Spinal cord (tissue), 10 donors: Measurements from ENCODE around the gene STX8. TPM values are rescaled to one million over a fixed set of nuclear protein-coding genes. Genes with fewer than 3 reads are reported as not detected.

ENCODE experiments used
- DNase-seq, 6 donors: peaks; one replicate each; pipeline versions ENCODE4 v3.0.0 to v3.0.0-alpha.2; 2013 to 2015; ENCODE audit warnings: low spot score in 6 of 6, low read depth in 4 of 6
- H3K27ac ChIP-seq: one replicate; pipeline ENCODE4 v1.5.1; 2013; ENCODE audit warnings: low read depth, low read length, control low read depth
- H3K27me3 ChIP-seq: one replicate; pipeline ENCODE4 v1.6.1; 2013; ENCODE audit warnings: low read length; ENCODE audit not compliant: control insufficient read depth, insufficient read depth
- H3K36me3 ChIP-seq: one replicate; pipeline ENCODE4 v1.6.1; 2013; ENCODE audit warnings: low read length; ENCODE audit not compliant: control insufficient read depth, insufficient read depth
- H3K4me1 ChIP-seq: one replicate; pipeline ENCODE4 v1.6.1; 2013; ENCODE audit warnings: low read length; ENCODE audit not compliant: control insufficient read depth, insufficient read depth
- H3K4me3 ChIP-seq: one replicate; pipeline ENCODE4 v1.5.1; 2013; ENCODE audit warnings: low read depth, low read length, control low read depth
- H3K9me3 ChIP-seq: one replicate; pipeline ENCODE4 v1.6.1; 2013; ENCODE audit warnings: low read length; ENCODE audit not compliant: control insufficient read depth, insufficient read depth
- WGBS: methylation state at CpG from one replicate; pipeline ENCODE4 v1.1.5; 2013; ENCODE audit warnings: missing lambda C conversion rate; ENCODE audit not compliant: insufficient coverage; 5-methylcytosine and 5-hydroxymethylcytosine counted together
- polyA plus RNA-seq, 2 donors: library from polyadenylated mRNA; unstranded; fragments of 120-200 nt; gene quantifications; one replicate each; pipeline ENCODE4 v1.2.1, GENCODE V29; 2013; ENCODE audit not compliant: insufficient read length in 2 of 2
- total RNA-seq, 2 donors: library from RNA; depleted of rRNA in 1 of 2; stranded (reverse); fragments of 120-200 nt in 1 of 2; fragments of >200 nt in 1 of 2; gene quantifications; one replicate each; pipeline versions ENCODE4 v1.2.3 to v1.2.4, GENCODE V29; 2013 to 2014
- donor health status: healthy.

The STX8 gene
- total and polyA plus RNA-seq, 4 donors, result 55.5 to 89.2 (median 63.2) TPM

DNA sequence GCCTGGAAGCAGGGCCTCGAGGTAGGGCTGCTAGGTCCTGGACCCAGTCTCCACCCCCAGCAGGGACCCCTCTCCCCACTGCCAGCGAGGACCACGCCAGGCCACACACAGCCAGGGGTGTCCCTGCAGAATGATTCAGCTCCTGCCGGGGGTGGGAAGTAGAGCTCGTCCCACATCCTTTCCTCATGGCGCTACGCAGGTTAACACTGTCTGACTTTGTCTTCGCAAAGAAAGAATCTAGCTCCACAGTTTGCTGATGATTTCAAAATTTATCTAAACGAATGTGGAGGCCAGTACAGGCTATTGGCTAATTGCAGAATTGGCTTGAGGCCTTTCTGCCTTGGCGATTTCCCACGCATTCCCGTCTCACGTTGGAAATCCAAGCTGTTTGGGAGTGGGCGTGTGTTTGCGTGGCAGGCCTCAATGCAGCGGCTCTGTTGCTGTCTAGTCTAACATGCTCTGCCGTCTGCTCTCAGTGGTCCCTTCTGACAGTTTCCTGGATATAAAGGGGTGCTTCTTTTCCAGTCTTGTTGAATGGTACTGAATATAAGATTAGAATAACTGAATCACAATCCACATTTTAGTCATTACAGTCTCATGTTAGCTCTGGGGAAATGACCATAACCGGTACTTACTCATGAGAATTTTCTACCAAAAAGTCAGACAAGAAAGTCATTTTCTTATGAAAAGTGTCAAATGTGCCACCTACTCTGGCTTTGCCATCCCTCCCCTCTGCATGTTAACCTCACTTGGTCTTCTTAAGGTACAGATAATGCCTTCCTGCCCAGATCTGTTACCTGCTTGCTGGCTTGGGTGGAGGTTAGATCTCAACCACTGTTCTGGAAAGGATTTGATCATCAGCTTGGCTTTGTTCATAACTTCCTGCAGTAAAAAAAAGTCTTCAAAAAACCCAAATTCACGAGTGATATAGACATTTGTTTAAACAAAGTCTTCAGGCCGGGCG, 301.9 kb downstream of the STX8 start:
- no peaks in the 10 kb centered on the region for H3K36me3 ChIP-seq
- 73% methylated on average over 16 of the region's 21 CpGs for WGBS
- H3K4me3 ChIP-seq, result no peak overlapping the region
- no peaks in the 10 kb centered on the region for H3K27me3 ChIP-seq
- H3K9me3 ChIP-seq, result no peaks in the 10 kb centered on the region
- no peak overlapping the region for H3K27ac ChIP-seq
- peaks cover 24% of the 10 kb centered on the region for H3K4me1 ChIP-seq
- DNase-seq, result peak in 1 of 6 donors; percentile 36

DNA sequence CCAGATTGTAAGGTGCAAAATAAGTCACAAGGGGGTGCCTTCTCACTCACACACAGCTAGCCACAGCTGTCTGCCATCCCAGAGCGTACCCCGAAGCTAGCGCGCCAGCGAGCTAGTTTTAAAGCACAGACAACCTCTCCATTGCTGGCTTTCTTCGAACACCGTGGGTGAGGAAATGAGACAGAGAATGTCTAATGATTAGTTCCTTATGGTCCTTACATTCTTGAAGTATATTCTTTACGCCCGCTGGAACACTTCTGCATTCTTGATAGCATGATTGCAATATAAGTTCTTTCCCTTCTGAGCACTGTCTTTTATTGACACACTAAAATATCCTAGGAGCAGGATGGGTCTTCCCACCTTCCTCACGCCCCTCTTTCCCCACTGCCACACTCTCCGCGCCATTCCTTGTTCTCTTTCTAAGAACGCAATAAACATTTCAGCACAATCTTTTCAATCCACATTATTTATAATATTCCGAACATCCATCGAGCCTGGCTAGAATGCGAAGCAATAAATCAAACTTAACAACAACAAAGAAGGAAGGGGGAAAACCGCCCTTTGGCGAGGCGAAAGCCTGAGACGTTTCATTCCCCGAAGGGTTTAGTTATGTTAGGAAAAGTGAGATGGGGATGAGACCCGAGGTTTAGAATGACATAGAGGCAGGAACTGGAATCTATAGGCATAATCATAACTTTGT, 303.0 kb downstream of the STX8 start:
- Histone ChIP-seq H3K4me1 (peaks cover 24% of the 10 kb centered on the region), H3K27ac (peak overlapping the region; percentile 57), H3K4me3 (no peak overlapping the region), H3K27me3 (no peaks in the 10 kb centered on the region), H3K9me3 (no peaks in the 10 kb centered on the region), H3K36me3 (no peaks in the 10 kb centered on the region)
- 84% methylated on average over 6 of the region's 22 CpGs for WGBS
- no peak for DNase-seq

GRCh38 chr17:9271989-9272388, 303.6 kb downstream of the STX8 start:
- H3K27ac ChIP-seq, result peak overlapping the region; percentile 57
- H3K4me3 ChIP-seq, result no peak overlapping the region
- DNase-seq, result peak in 3 of 6 donors; percentile 46 to 80 (median 75)
- peaks cover 24% of the 10 kb centered on the region for H3K4me1 ChIP-seq
- no peaks in the 10 kb centered on the region for H3K9me3 ChIP-seq
- 35% methylated on average over 5 of the region's 8 CpGs for WGBS
- no peaks in the 10 kb centered on the region for H3K27me3 ChIP-seq
- no peaks in the 10 kb centered on the region for H3K36me3 ChIP-seq

- Histone ChIP-seq H3K27me3 (no peaks in the 10 kb centered on the region), H3K36me3 (no peaks in the 10 kb centered on the region), H3K4me3 (no peak overlapping the region), H3K9me3 (no peaks in the 10 kb centered on the region), H3K27ac (no peak overlapping the region), H3K4me1 (peaks cover 29% of the 10 kb centered on the region)
- no peak for DNase-seq
- WGBS, result 92% methylated on average over 9 of the region's 9 CpGs
Measured at GRCh38 chr17:9270921-9271320, 304.7 kb downstream of the STX8 start.

DNA sequence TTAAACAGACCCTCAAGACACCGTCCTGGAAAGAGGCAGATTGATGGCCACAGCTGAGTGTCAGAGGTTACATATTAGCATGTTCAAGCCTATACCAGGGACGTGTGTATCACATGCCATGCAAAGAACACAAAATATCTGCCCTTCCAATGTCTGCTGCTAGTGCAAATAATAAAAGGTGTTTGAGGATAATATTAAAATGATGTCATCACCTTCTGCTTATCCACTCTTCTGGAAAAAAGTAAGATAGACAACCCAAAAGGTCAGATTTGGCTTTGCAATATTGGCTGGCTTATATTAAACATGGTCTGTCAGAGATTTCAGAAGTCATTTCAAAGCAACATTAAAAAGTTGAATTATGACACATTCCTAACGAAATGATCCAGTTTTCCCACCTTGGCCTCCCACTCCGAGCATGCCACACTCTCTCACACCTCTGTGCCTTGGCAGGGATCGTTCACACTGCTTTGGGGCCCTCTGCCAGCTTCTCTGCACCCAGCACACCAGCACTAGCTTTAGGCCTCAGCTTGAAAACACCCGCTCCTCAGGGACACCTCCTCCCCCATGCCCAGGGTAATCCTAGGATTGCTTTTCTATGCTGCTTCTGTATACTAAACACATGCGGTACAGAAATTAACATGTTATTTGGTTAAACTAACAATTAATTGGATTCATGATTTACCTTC, 306.1 kb downstream of the STX8 start:
- no peak overlapping the region for H3K27ac ChIP-seq
- H3K36me3 ChIP-seq, result no peaks in the 10 kb centered on the region
- DNase-seq, result peak in 1 of 6 donors; percentile 64
- 76% methylated on average over 3 of the region's 7 CpGs for WGBS
- H3K4me3 ChIP-seq, result no peak overlapping the region
- H3K4me1 ChIP-seq, result peaks cover 29% of the 10 kb centered on the region
- no peaks in the 10 kb centered on the region for H3K27me3 ChIP-seq
- no peaks in the 10 kb centered on the region for H3K9me3 ChIP-seq

DNA sequence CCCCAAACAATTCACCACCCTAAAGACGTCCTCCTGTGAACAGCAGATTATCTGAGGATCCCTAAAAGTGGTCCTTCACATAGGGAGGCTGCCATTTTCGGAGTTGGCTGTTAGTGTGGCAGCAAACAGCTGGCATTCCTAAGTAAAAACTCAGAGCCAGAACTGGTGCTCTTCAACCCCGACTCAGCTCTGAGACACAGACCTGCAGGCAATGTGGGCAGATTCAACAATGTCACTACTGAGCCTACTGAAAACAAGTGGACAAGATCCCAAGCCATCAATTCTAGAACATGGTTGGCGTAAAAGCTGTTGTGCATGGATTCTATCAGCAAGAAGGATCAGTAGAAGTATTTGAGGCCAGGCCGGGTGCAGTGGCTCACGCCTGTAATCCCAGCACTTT, 307.1 kb downstream of the STX8 start:
- WGBS, result 96% methylated on average over 5 of the region's 6 CpGs
- Histone ChIP-seq H3K36me3 (no peaks in the 10 kb centered on the region), H3K27me3 (no peaks in the 10 kb centered on the region), H3K4me1 (peaks cover 26% of the 10 kb centered on the region), H3K4me3 (no peak overlapping the region), H3K27ac (no peak overlapping the region), H3K9me3 (no peaks in the 10 kb centered on the region)
- no peak for DNase-seq

GRCh38 chr17:9266697-9267117, 308.9 kb downstream of the STX8 start:
- WGBS, result 63% methylated on average over 7 of the region's 9 CpGs

DNA sequence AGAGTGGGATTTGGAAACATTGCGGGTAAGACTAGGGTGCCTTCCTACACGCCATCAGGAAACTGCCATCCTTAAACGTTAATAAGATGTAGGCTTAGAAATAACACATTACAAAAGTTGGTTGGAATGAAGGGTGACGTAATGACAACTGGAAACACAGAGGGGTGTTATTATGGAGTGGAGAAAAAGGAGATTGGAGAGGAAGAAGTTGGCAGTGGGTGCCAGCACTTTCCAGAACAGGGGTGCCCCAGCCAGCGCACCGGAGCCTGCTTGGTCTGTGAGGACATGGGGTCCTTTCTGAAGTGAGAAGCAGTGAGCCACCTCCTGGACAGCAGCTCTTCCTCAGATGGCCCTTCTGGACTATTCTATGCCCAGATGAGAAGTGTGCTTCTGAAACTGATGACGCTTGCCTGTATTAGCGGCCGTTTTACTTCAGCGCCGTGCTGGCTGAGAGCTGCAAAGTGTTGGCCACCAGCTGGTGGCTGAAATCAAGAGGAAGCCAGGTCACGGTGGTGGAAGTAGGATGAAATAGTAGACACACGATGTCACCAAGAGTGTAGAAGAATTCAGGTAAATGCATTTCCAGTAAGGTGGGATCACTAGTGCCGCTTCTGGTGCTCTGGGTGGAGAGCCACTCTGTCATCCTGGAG, 309.5 kb downstream of the STX8 start:
- H3K9me3 ChIP-seq, result no peaks in the 10 kb centered on the region
- WGBS, result 94% methylated on average over 10 of the region's 14 CpGs
- no peak for DNase-seq

More at GRCh38 chr17:9266697-9267117, 308.9 kb downstream of the STX8 start:
- H3K9me3 ChIP-seq, result no peaks in the 10 kb centered on the region
- peaks cover 8% of the 10 kb centered on the region for H3K4me1 ChIP-seq
- H3K27me3 ChIP-seq, result no peaks in the 10 kb centered on the region
- no peak overlapping the region for H3K4me3 ChIP-seq
- no peaks in the 10 kb centered on the region for H3K36me3 ChIP-seq
- DNase-seq, result no peak
- H3K27ac ChIP-seq, result no peak overlapping the region

More for the DNA sequence above, 309.5 kb downstream of the STX8 start:
- Histone ChIP-seq H3K27me3 (no peaks in the 10 kb centered on the region), H3K4me1 (peaks cover 5% of the 10 kb centered on the region), H3K27ac (no peak overlapping the region), H3K4me3 (no peak overlapping the region), H3K36me3 (no peaks in the 10 kb centered on the region)
